ENCODE results near the gene GRAMD2A. TPM values are rescaled to one million over a fixed set of nuclear protein-coding genes. Genes with fewer than 3 reads are reported as not detected.

The GRAMD2A gene
- total and polyA plus RNA-seq, 2 experiments from 2014 or later, result 0.70 to 2.8 TPM

- H4K20me1 ChIP-seq (replicated peaks; ENCODE audit: insufficient read depth), result peaks cover 52% of the 10 kb centered on the region
- H3K27ac ChIP-seq (ENCODE audit: low read depth), result no peak overlapping the region
- peaks cover 9% of the 10 kb centered on the region for H3K79me2 ChIP-seq (replicated peaks; ENCODE audit: insufficient read depth)
- peaks cover 95% of the 10 kb centered on the region for H3K36me3 ChIP-seq (ENCODE audit: insufficient read depth)
- DNase-seq (ENCODE audit: low spot score) (no peak), ATAC-seq (no peak)
- H3F3A ChIP-seq (replicated peaks; ENCODE audit: low read depth), result peaks cover 55% of the 10 kb centered on the region
- Mint-ChIP-seq H3K27ac (no peak overlapping the region), H3K4me3 (no peak overlapping the region), H3K4me1 (no peaks in the 10 kb centered on the region), H3K9me3 (no peaks in the 10 kb centered on the region), H3K27me3 (ENCODE audit: insufficient read depth, low read depth, poor library complexity) (peaks cover 13% of the 10 kb centered on the region), H3K36me3 (ENCODE audit: low read depth) (peaks cover 98% of the 10 kb centered on the region)
- no peak overlapping the region for H3K4me3 ChIP-seq
- no peak overlapping the region for H3K4me2 ChIP-seq
- H3K4me1 ChIP-seq (ENCODE audit: insufficient read depth), result no peaks in the 10 kb centered on the region
- H3K9me2 ChIP-seq (ENCODE audit: insufficient read depth), result no peaks in the 10 kb centered on the region
- no peaks in the 10 kb centered on the region for H3K27me3 ChIP-seq (ENCODE audit: insufficient read depth)
- no peak overlapping the region for H2AFZ ChIP-seq
- TF ChIP-seq JUNB (IDR thresholded peaks at IDR 0.05; ENCODE audit: unreplicated experiment) (no peak), CTCF (conservative IDR thresholded peaks at IDR 0.05; ENCODE audit: low read depth in 2 of 2) (no peak), ETS1 (IDR thresholded peaks at IDR 0.05) (no peak), POLR2AphosphoS5 (IDR thresholded peaks at IDR 0.05; ENCODE audit: low read depth) (no peak), EZH2 (IDR thresholded peaks at IDR 0.05; ENCODE audit: low read depth, unreplicated experiment) (no peak), REST (IDR thresholded peaks at IDR 0.05; ENCODE audit: unreplicated experiment) (no peak), ZNF462 (CRISPR knock-in tag; IDR thresholded peaks at IDR 0.05) (no peak), EZH2phosphoT487 (IDR thresholded peaks at IDR 0.05; ENCODE audit: unreplicated experiment) (no peak), ZNF114 (CRISPR knock-in tag; IDR thresholded peaks at IDR 0.05) (no peak), CREB1 (CRISPR knock-in tag; IDR thresholded peaks at IDR 0.05; ENCODE audit: low read depth) (no peak), NANOG (IDR thresholded peaks at IDR 0.05; ENCODE audit: borderline replicate concordance) (no peak), ZNF331 (CRISPR knock-in tag; IDR thresholded peaks at IDR 0.05; ENCODE audit: low read depth) (no peak), STAT1 (IDR thresholded peaks at IDR 0.05; ENCODE audit: unreplicated experiment) (no peak)
These were observed 10.0 kb upstream of the GRAMD2A start for GRCh38 chr15:72207558-72208085.

Measured in GM23338 (cell line).